SK-N-SH (cell line): Measurements from ENCODE around the gene SLC46A3.

Experiments
- CTCF ChIP-seq: fragments of 200-600 bp; sonication (generic); IDR thresholded peaks from 2 replicates; pipeline ENCODE4 v1.6.1; 2017; ENCODE audit warnings: antibody characterized with exemption, mild to moderate bottlenecking, moderate library complexity
- EP300 ChIP-seq, 2 experiments: IDR thresholded peaks; 2 replicates each; pipeline versions ENCODE4 v1.4.0 to v1.6.1; 2012; ENCODE audit warnings: borderline replicate concordance in 1 of 2, low read depth in 1 of 2, low read length in 1 of 2
- JUND ChIP-seq: IDR thresholded peaks from 2 replicates; pipeline ENCODE4 v1.4.0; 2012

DNA sequence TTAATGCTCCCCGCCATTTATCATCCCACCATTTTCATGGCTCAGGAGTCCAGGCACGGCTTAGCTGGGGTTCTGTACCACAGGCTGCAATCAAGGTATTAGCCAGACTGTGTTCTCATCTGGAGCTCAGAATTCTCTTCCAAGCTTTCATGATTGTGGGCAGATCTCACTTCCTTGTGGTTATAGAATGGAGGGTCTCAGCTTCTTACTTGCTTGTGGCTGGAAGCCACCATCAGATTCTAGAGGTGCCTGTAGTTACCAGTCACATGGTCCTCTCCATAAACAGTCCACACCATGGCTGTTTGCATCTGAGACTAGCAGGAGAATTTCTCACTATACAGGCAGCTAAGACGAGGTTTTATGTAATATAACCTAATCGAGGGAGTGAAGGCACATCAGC is 45.1 kb upstream of the SLC46A3 start:
- TF ChIP-seq CTCF = no peak
- TF ChIP-seq EP300 (IDR thresholded peaks at IDR 0.05; ENCODE audit: borderline replicate concordance in 1 of 2, low read depth in 1 of 2, low read length in 1 of 2) = no peak
- TF ChIP-seq JUND = no peak
